SU-DHL-6 (cell line): Measurements from ENCODE around the gene TSPAN31.

Source experiments
- EZH2phosphoT487 ChIP-seq: fragments of 200-600 bp; sonication (generic), shearing (Covaris generic); conservative IDR thresholded peaks from 2 replicates; pipeline ENCODE4 v1.6.1; 2018; ENCODE audit warnings: mild to moderate bottlenecking, antibody characterized with exemption, low read length, moderate library complexity, mixed read lengths
- TF ChIP-seq, protein P1 (sequence below): fragments of 200-600 bp; sonication (generic); IDR thresholded peaks from one replicate; pipeline ENCODE4 v1.5.1; 2017; ENCODE audit warnings: antibody characterized with exemption, mild to moderate bottlenecking, low read length, moderate library complexity; ENCODE audit not compliant: insufficient read depth, poor library complexity, severe bottlenecking

DNA sequence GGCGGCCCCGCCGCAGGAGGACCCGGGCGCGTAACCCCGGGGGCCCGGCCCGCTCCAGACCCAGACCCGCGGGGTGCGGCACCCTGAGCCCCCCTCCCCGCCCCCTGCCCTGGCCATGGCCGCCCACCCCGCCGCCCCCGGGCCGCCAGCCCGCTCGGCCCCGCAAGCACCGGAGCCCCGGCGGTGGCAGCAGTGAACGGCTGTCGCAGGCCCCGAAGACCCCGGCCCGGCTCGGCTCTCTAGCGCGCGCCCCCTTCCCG is 10.3 kb downstream of the TSPAN31 start:
- TF ChIP-seq EZH2phosphoT487 = no peak
- TF ChIP-seq, protein P1, sequence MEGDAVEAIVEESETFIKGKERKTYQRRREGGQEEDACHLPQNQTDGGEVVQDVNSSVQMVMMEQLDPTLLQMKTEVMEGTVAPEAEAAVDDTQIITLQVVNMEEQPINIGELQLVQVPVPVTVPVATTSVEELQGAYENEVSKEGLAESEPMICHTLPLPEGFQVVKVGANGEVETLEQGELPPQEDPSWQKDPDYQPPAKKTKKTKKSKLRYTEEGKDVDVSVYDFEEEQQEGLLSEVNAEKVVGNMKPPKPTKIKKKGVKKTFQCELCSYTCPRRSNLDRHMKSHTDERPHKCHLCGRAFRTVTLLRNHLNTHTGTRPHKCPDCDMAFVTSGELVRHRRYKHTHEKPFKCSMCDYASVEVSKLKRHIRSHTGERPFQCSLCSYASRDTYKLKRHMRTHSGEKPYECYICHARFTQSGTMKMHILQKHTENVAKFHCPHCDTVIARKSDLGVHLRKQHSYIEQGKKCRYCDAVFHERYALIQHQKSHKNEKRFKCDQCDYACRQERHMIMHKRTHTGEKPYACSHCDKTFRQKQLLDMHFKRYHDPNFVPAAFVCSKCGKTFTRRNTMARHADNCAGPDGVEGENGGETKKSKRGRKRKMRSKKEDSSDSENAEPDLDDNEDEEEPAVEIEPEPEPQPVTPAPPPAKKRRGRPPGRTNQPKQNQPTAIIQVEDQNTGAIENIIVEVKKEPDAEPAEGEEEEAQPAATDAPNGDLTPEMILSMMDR = no peak
